Measurements from ENCODE around the gene IL7R. TPM values are rescaled to one million over a fixed set of nuclear protein-coding genes. Genes with fewer than 3 reads are reported as not detected.
A peak's percentile ranks its signal among the peaks of the same experiment; 100 is the strongest.

Gene IL7R
- total and polyA plus RNA-seq, 8 donors, result 2.2 to 124 (median 7.5) TPM

DNA sequence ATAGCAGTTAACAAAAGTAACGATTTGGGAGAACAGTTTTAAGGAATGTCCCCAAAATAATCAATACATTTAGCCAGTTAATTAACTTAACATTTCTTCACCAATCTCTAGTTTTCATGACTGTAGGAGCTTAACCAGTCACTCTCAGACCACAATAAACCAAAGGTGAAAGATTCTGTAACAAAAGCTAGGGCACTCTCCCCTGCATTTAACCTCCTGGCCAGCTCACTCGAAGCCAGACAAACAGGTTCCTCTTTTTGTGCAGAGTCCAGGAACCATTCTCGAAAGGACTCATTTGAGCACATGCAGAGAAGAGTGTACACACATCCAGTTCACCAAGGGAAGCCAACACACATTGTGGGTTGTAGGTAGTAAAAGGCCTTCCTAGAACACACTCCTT, 6.5 kb downstream of the IL7R start:
- peak overlapping the region in 1 of 4 donors; percentile 0 for H3K4me3 ChIP-seq
- no peak overlapping the region for H3K27ac ChIP-seq
- no peaks in the 10 kb centered on the region for H3K9me3 ChIP-seq
- DNase-seq, result peak in 1 of 2 donors; percentile 40
- TF ChIP-seq EP300 (IDR thresholded peaks at IDR 0.05) (no peak), POLR2AphosphoS5 (IDR thresholded peaks at IDR 0.05) (no peak), POLR2A (IDR thresholded peaks at IDR 0.05) (no peak)
- TF ChIP-seq, protein P1, sequence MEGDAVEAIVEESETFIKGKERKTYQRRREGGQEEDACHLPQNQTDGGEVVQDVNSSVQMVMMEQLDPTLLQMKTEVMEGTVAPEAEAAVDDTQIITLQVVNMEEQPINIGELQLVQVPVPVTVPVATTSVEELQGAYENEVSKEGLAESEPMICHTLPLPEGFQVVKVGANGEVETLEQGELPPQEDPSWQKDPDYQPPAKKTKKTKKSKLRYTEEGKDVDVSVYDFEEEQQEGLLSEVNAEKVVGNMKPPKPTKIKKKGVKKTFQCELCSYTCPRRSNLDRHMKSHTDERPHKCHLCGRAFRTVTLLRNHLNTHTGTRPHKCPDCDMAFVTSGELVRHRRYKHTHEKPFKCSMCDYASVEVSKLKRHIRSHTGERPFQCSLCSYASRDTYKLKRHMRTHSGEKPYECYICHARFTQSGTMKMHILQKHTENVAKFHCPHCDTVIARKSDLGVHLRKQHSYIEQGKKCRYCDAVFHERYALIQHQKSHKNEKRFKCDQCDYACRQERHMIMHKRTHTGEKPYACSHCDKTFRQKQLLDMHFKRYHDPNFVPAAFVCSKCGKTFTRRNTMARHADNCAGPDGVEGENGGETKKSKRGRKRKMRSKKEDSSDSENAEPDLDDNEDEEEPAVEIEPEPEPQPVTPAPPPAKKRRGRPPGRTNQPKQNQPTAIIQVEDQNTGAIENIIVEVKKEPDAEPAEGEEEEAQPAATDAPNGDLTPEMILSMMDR (IDR thresholded peaks at IDR 0.05), result no peak
- WGBS, 5 donors, result 43 to 50% (median 46%) methylated on average over 3 of the region's 3 CpGs
- intact Hi-C loops (cut with DNase I; ENCODE audit: low total_unique reads), result no loop called here
- no peaks in the 10 kb centered on the region for H3K27me3 ChIP-seq
- H3K36me3 ChIP-seq, result no peaks in the 10 kb centered on the region
- H3K4me1 ChIP-seq, result no peaks in the 10 kb centered on the region

DNA sequence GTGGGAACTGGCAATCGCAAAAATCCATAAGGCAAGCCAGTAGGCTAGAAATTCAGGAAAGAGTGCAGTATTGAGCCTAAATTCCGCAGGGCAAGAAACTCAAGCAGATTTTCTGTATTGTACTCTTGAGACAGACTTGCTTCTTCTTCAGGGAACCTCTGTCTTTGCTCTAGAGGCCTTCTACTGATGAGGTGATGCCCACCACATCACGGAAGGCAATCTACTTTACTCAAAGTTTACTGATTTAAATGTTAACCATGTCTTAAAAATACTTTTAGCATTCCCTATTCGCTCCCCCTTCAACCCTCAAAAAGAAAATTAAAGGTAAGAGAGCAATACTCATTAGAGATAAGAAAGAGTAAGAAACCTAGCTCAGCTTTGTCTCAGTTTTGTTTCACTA, 11.3 kb downstream of the IL7R start:
- 78 to 95% (median 83%) methylated on average over 4 of the region's 4 CpGs for WGBS, 5 donors
- intact Hi-C loops (cut with DNase I; ENCODE audit: low total_unique reads), result no loop called here
- no peak for TF ChIP-seq POLR2AphosphoS5 (IDR thresholded peaks at IDR 0.05)
- no peak for TF ChIP-seq POLR2A (IDR thresholded peaks at IDR 0.05)
- TF ChIP-seq EP300 (IDR thresholded peaks at IDR 0.05), result no peak
- TF ChIP-seq, protein P1 (IDR thresholded peaks at IDR 0.05), result no peak
- DNase-seq, result no peak
- Histone ChIP-seq H3K36me3 (no peaks in the 10 kb centered on the region), H3K4me3 (no peak overlapping the region), H3K27me3 (no peaks in the 10 kb centered on the region), H3K9me3 (no peaks in the 10 kb centered on the region), H3K4me1 (no peaks in the 10 kb centered on the region), H3K27ac (no peak overlapping the region)

DNA sequence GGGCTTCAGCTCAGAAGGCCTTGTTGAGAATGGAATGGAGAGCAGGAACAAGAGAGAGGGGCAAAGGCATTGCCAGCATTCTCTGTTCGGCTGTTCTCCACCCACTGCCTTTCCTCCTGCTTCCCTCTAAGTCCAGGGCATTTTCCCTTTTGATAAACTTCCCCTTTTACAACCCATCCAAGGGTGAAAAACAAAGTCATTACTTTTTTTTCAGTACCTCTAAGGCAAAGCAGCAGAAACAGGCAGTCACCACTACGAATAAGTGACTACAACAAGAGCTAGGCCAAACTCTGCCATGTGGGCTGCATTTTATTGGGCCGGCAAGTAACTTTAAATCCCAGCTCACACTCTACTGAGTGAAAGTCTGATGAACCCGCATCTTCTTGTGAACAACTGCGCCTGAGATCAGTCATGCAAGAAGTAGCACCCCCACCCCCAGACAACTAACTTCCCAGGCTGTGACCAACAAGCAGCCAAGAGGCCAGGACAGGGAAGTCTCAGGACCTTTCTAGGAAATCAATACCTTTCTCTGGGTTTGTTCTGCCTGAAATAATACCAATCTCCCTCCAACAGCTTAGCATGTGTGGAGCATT, 13.1 kb downstream of the IL7R start:
- no peak for TF ChIP-seq POLR2A (IDR thresholded peaks at IDR 0.05)
- TF ChIP-seq EP300 (IDR thresholded peaks at IDR 0.05), result no peak
- TF ChIP-seq POLR2AphosphoS5 (IDR thresholded peaks at IDR 0.05), result no peak
- TF ChIP-seq, protein P1 (IDR thresholded peaks at IDR 0.05), result no peak
- H3K4me1 ChIP-seq, result no peaks in the 10 kb centered on the region
- intact Hi-C loops (cut with DNase I; ENCODE audit: low total_unique reads), result no loop called here
- H3K27ac ChIP-seq, result no peak overlapping the region
- no peaks in the 10 kb centered on the region for H3K27me3 ChIP-seq
- no peaks in the 10 kb centered on the region for H3K9me3 ChIP-seq
- no peak for DNase-seq
- 71 to 79% (median 77%) methylated on average over 5 of the region's 5 CpGs for WGBS, 5 donors
- H3K4me3 ChIP-seq, result no peak overlapping the region
- no peaks in the 10 kb centered on the region for H3K36me3 ChIP-seq

DNA sequence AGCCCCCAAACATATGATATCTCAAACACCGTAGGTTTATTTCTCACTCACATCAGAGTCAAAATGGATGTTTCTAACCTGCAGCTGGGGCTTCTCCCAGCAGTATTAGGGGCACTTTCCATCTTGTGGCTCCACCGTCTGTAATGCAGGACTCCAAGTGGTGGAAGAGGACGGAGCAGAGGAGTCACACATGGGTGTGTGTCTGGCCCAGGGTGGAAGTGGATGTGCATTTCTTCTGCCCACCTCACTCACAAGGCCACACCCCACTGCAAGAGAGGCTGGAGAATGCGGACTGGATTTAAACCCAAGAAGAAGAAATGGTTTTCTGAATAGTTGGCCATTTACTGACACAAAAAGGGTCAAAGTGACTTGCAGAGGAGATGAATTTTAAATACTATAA, 13.9 kb downstream of the IL7R start:
- intact Hi-C loops (cut with DNase I; ENCODE audit: low total_unique reads), result no loop called here
- Histone ChIP-seq H3K4me3 (no peak overlapping the region), H3K27ac (no peak overlapping the region), H3K36me3 (no peaks in the 10 kb centered on the region), H3K27me3 (no peaks in the 10 kb centered on the region), H3K4me1 (no peaks in the 10 kb centered on the region), H3K9me3 (no peaks in the 10 kb centered on the region)
- WGBS, 5 donors, result 76 to 94% (median 89%) methylated on average over 4 of the region's 4 CpGs
- TF ChIP-seq, protein P1 (IDR thresholded peaks at IDR 0.05), result no peak
- TF ChIP-seq POLR2AphosphoS5 (IDR thresholded peaks at IDR 0.05) (no peak), EP300 (IDR thresholded peaks at IDR 0.05) (no peak), POLR2A (IDR thresholded peaks at IDR 0.05) (no peak)
- DNase-seq, result no peak
